Suprapubic skin (tissue), 3 donors: ENCODE data around the gene KRT33B.

Source experiments
- POLR2A ChIP-seq, 2 donors: fragments of 450-650 bp; IDR thresholded peaks; one replicate each; pipeline ENCODE4 v1.6.1; 2017; ENCODE audit warnings: antibody characterized with exemption in 2 of 2, mild to moderate bottlenecking in 2 of 2, moderate library complexity in 2 of 2
- TF ChIP-seq, protein P1 (sequence below), 2 donors: fragments of 200-600 bp in 1 of 2; fragments of 450-650 bp in 1 of 2; sonication (generic) in 1 of 2; IDR thresholded peaks; one replicate each; pipeline ENCODE4 v1.5.1; 2016 to 2019; ENCODE audit warnings: antibody characterized with exemption in 2 of 2, mild to moderate bottlenecking in 1 of 2, moderate library complexity in 1 of 2

DNA sequence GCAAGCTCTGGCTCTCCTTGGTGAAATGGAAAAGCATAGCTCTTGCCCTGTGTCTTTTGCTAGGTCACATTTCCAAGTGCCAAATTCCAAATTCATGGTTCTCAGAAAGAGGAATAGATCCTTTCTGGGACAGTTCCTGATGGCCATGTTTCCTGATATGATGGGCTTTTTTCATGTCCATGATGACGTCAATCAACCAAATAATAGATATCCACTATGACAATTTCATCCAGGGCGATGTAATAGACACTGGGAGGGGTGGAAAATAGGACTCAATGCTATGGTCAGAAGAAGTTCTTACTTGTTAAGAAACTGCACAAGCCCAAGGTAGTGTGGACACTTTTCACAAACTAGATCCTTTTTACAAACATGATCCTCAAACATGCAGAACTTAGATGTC is 18.4 kb downstream of the KRT33B start:
- TF ChIP-seq, protein P1, sequence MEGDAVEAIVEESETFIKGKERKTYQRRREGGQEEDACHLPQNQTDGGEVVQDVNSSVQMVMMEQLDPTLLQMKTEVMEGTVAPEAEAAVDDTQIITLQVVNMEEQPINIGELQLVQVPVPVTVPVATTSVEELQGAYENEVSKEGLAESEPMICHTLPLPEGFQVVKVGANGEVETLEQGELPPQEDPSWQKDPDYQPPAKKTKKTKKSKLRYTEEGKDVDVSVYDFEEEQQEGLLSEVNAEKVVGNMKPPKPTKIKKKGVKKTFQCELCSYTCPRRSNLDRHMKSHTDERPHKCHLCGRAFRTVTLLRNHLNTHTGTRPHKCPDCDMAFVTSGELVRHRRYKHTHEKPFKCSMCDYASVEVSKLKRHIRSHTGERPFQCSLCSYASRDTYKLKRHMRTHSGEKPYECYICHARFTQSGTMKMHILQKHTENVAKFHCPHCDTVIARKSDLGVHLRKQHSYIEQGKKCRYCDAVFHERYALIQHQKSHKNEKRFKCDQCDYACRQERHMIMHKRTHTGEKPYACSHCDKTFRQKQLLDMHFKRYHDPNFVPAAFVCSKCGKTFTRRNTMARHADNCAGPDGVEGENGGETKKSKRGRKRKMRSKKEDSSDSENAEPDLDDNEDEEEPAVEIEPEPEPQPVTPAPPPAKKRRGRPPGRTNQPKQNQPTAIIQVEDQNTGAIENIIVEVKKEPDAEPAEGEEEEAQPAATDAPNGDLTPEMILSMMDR (IDR thresholded peaks at IDR 0.05): no peak
- no peak for TF ChIP-seq POLR2A (IDR thresholded peaks at IDR 0.05)
